VCaP (cell line): ENCODE data around the gene QSOX2.

Experiments
- H3K27ac ChIP-seq: fragments of 450-650 bp; 2 replicates; pipeline ENCODE4 v1.5.1; 2017
- CTCF ChIP-seq: fragments of 450-650 bp; conservative IDR thresholded peaks from 2 replicates; pipeline ENCODE4 v1.5.1; 2017; ENCODE audit warnings: mild to moderate bottlenecking, moderate library complexity

Gene QSOX2

GRCh38 chr9:136291306-136292025 is 45.9 kb upstream of the QSOX2 start:
- no peak overlapping the region for H3K27ac ChIP-seq
- TF ChIP-seq CTCF, result no peak

- no peak for TF ChIP-seq CTCF
- H3K27ac ChIP-seq, result no peak overlapping the region
These were observed 44.9 kb upstream of the QSOX2 start for GRCh38 chr9:136290508-136291000.

- TF ChIP-seq CTCF, result no peak; the same call in 1 of the 2 replicates
These were observed 44.3 kb upstream of the QSOX2 start for GRCh38 chr9:136289651-136290507.

GRCh38 chr9:136287960-136288753 is 42.5 kb upstream of the QSOX2 start:
- no peak for TF ChIP-seq CTCF
- H3K27ac ChIP-seq, result no peak overlapping the region

More at GRCh38 chr9:136289651-136290507, 44.3 kb upstream of the QSOX2 start:
- no peak overlapping the region for H3K27ac ChIP-seq

DNA sequence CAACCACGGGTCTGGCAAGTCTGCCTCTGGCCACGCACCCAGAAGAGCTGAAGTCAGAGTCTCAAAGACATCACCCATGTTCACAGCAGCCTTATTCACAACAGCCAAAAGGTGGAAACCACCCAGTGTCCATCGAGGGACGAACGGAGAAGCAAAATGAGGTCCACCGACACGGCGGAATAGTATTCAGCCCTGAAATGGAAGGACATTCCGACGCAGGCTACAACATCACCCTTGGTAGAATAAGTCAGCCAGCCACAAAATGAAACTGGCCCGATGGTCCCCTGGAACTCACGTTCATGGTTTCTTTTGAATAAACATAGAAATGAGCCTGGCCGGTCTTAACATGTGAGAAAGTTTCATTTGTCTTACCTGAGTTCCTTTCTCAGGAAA is 41.4 kb upstream of the QSOX2 start:
- no peak overlapping the region for H3K27ac ChIP-seq
- no peak for TF ChIP-seq CTCF

- TF ChIP-seq CTCF, result no peak
- no peak overlapping the region for H3K27ac ChIP-seq
These were observed 40.9 kb upstream of the QSOX2 start for GRCh38 chr9:136286359-136286986.
